Stimulated activated naive CD4-positive, alpha-beta T cell (primary cell): Measurements from ENCODE around the gene PTAR1.

ENCODE experiments used
- DNase-seq, 6 experiments: peaks; one replicate each; lab custom pipeline; 2025; lab: John Stamatoyannopoulos, UW

PTAR1 gene

GRCh38 chr9:69750085-69750484, 9.7 kb downstream of the PTAR1 start:
- no peak for DNase-seq

- DNase-seq = no peak
Measured at GRCh38 chr9:69748304-69748703, 11.5 kb downstream of the PTAR1 start.

- no peak for DNase-seq
Measured at GRCh38 chr9:69746859-69747560, 12.8 kb downstream of the PTAR1 start.

- DNase-seq = no peak
Measured at GRCh38 chr9:69745716-69746437, 13.9 kb downstream of the PTAR1 start.

GRCh38 chr9:69744688-69745380, 15.0 kb downstream of the PTAR1 start:
- no peak for DNase-seq

GRCh38 chr9:69743930-69744329, 15.9 kb downstream of the PTAR1 start:
- no peak for DNase-seq

- no peak for DNase-seq
Measured at GRCh38 chr9:69740872-69741505, 18.8 kb downstream of the PTAR1 start.

- no peak for DNase-seq
Measured at GRCh38 chr9:69731348-69731747, 28.5 kb downstream of the PTAR1 start.

- no peak for DNase-seq
Measured at GRCh38 chr9:69719983-69720382, 39.8 kb downstream of the PTAR1 start.

GRCh38 chr9:69719367-69719766, 40.4 kb downstream of the PTAR1 start:
- no peak for DNase-seq

GRCh38 chr9:69718218-69718617, 41.6 kb downstream of the PTAR1 start:
- DNase-seq = no peak

- DNase-seq = no peak
Measured at GRCh38 chr9:69715825-69716224, 44.0 kb downstream of the PTAR1 start.

- no peak for DNase-seq
Measured at GRCh38 chr9:69715096-69715495, 44.7 kb downstream of the PTAR1 start.

GRCh38 chr9:69697475-69697874, 62.3 kb downstream of the PTAR1 start:
- no peak for DNase-seq

GRCh38 chr9:69696802-69697201, 63.0 kb downstream of the PTAR1 start:
- no peak for DNase-seq

- DNase-seq = no peak
Measured at GRCh38 chr9:69689991-69690538, 69.7 kb downstream of the PTAR1 start.

- no peak for DNase-seq
Measured at GRCh38 chr9:69683927-69684326, 75.9 kb downstream of the PTAR1 start.

GRCh38 chr9:69678843-69679538, 80.8 kb downstream of the PTAR1 start:
- no peak for DNase-seq

- DNase-seq = no peak
Measured at GRCh38 chr9:69677931-69678330, 81.9 kb downstream of the PTAR1 start.

- DNase-seq = no peak
Measured at GRCh38 chr9:69675563-69675962, 84.2 kb downstream of the PTAR1 start.

GRCh38 chr9:69674716-69675438, 84.9 kb downstream of the PTAR1 start:
- no peak for DNase-seq
